NT2/D1 (cell line): ENCODE results near the gene NOL12.

Source experiments
- SUZ12 ChIP-seq: IDR thresholded peaks from 2 replicates; pipeline ENCODE4 v1.6.1; 2011; ENCODE audit not compliant: insufficient read length, insufficient read depth; ENCODE audit errors: extremely low read depth
- YY1 ChIP-seq: IDR thresholded peaks from 2 replicates; pipeline ENCODE4 v1.6.1; 2011; ENCODE audit not compliant: insufficient read length, insufficient read depth

DNA sequence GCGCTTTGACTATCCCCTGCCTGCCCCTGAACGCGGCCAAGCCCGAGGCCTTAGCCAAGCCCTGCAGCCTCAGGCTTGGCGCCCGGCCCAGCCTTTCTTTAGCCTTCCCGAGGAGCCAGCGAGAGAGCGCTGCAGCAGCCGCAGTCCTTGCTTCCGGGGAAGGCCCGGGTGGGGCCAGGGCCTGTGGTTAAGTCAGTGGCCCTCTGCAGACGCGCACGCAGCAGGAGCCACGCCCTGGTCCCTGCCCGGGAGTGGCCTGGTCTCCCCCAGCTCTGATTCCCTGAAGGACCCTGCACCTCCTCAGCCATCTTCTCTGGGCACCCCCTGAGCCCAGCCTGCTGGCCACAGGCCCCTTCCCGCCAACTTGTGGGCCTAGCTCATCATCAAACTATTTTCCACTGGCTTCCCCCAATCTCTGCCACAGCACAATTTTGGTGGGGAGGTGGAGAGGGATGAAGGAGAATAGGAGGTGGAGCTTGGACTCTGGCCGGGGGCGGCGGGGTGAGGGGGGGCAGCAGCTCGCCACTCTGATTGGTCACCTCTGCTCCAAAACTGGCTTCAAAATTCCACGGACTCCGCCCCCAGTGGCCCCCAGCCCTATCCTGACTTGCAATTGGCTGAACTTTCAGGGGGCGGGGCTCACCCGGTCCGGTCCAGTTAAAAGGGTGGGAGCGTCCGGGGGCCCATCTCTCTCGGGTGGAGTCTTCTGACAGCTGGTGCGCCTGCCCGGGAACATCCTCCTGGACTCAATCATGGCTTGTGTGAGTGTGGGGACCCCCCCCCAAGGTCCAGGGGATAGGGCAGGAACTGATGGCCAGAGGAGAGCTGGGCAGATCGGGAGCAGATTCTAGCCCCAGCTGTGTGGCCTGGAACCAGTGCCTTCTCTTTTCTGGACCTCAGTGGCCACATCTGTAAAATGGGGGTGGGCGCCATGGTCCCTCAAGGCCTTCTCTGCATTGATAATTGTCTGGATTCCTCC is 10.9 kb upstream of the NOL12 start, which contains the start of gene LGALS1:
- TF ChIP-seq YY1, result no peak
- TF ChIP-seq SUZ12, result no peak
